Measurements from ENCODE around the gene CDK18.

The CDK18 gene

DNA sequence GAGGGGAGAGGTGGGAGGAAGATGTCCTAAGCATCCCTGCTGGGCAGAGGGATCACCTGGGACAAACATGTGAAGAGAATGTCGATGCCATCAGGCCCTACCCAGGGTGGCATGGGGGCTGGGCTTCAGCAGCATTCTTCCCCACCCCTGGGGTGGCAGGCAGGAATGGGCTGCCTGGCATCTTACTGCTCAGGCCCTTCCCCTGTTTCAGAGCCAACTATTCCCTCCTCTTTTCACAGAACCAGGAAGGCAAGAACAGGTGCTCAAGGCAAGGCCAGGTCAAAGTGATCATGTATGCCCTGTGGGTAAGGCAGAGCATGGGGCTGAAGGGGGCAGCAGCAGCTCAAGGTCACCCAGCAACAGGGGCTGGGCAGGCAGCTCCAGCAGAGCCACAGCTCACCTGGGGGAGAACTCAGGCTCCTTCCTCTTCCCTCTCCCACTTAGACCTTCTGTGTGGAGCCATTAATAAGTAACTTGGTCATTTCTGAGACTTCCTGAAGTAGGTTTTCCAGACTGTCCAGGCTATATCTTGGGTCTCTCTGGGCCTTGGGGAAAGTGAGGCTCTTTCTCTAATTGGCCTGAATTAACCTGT is 70.9 kb downstream of the CDK18 start:
- DNase-seq = no peak

DNA sequence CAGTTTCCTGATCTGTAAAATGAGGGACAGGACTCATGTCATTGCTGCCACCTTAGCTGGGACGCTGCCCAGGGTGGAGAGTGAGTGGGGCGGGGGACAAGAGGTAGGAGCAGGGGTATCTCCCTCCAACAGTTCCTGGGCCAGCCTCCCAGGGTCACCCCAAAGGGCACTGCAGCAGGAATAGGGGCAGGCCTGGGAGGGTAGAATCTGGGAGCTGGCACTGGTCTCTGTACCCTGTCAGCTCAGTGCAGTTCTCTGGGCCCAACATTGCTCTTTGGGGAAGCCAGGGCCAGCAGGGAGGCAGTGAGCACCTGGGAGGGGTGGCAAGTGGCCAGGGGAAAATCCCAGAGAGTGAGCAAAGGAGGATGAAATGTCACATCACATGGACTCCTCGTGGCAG is 71.5 kb downstream of the CDK18 start:
- no peak for DNase-seq

DNA sequence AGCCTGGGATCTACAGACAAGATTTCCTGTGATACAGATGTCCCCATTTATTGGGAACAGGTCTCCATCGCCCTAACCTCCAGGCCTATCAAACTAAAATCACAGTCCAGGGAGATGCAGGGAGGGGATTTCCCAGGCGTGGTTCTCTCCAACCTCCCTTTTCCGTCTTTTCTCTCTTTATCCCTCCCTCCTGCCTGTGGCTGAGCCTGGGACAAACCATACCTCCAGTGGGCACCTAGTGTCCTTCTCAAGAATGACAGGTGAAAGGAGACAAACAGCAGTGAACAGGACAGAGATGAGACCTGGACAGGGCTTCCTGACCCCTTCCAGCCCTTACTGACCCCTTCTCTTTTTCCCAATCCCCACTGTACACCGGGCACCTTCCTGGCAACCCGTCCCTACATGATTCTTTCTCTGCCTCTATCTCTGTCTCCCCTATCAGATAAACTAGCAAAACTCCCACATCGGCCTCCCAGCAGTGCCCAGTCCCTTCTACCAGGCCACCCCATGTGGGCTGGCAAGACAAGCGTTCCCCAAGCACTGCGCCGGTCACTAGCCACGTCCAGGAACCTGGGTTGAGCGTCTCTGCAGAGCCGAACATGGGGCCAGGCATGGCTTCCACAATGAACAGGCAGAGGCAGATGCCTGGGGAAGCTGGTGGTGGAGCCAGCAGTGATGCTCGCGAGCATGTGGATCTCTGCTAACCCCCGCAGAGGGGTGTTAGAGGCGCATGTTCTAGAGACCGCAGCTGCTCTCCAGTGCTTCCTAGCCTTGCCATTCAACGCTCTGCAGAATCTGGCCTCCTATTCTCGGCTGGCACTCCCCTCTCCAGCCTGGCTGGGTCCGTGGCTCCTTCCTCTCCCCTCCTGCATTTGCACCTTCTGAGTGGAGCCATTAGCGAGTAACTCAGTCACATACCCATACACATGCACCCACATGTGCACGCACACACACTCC is 72.6 kb downstream of the CDK18 start:
- DNase-seq = no peak

DNA sequence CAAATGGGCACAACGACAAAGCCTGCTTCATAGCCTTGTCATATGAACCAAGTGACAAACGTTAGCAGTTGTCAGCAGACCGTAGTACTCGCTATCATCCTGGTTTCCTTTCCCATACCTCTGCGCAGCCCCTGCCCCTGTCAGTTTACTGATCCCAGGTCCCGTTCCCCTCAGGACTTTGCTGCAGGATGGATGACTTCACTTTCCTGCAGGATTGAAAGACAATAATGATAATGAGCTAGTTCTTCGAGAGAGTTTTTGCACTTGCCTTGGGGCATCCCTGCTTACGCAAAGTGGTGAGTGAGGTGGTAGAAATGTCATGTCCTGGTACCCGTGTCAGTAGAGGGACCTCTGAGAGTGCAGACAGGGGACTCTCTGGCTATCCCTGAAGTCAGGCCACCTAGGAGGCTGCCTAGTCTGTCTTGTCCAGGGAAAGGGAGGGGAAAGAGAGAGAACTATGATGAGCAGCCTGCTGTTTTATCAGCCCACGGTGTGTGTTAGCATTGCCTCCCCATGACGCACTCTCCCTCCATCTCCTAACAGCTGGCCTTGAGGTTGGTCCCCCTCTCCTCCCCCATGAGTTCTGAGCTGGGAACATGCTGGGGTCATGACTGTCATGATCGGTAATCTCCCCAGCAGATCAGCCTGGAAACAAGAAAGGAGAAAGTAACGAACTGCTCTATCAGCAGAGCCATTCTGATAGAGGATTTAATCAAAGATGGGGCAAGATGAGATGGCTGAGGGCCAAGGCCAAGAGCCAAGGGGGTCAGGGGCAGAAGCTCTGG is 73.6 kb downstream of the CDK18 start:
- no peak for DNase-seq

DNA sequence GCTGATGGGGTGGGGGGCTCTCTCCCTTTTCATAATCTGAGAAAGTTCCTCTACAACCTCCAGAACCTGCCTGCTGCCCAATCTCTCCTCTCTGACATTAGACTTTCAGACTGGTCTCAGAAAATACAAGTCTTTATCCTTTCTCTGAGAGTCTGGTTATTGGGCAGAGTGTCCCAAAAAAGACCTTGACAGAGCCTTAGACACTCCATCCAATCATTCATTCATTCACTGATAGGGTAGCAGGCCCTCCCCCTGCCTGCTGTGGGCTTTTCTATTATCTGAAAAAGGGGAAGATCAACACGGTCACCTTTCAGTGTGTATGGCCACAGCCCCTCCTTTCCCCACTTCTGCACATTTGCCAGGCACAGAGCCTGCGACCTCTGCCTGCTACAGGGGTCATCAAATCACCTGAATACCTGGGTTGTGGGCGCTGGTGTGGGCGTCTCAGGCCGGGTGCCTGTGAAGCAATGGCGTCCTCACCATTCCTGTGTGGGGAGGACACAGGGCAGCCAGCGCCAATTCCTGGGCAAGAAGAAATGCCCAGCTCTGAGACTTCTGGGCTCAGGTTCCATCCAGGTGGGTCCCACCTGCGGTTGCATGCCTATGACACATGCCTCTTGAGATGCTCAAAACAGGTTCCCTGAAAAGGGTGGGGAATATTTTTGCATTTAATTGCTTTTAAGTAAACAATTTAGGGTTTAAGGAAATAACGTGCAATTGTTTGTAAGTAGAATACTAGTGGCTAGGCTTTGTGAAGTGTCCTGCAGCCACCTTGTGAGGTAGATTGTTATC is 74.5 kb downstream of the CDK18 start:
- no peak for DNase-seq

DNA sequence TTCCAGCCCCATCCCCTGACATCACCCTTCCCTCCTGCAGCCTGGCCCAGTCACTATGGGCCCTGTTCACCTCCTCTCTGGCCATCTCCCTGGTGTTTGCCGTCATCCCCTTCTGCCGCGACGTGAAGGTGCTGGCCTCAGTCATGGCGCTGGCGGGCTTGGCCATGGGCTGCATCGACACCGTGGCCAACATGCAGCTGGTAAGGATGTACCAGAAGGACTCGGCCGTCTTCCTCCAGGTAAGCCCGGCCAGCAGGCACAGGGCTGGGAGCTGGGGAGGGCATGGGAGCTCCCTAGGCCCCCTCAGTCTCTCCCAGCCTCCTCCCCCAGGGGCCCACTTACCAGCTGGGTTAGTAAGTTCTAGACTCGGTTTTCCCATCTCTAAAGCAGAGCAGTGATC is 75.2 kb downstream of the CDK18 start:
- no peak for DNase-seq

DNA sequence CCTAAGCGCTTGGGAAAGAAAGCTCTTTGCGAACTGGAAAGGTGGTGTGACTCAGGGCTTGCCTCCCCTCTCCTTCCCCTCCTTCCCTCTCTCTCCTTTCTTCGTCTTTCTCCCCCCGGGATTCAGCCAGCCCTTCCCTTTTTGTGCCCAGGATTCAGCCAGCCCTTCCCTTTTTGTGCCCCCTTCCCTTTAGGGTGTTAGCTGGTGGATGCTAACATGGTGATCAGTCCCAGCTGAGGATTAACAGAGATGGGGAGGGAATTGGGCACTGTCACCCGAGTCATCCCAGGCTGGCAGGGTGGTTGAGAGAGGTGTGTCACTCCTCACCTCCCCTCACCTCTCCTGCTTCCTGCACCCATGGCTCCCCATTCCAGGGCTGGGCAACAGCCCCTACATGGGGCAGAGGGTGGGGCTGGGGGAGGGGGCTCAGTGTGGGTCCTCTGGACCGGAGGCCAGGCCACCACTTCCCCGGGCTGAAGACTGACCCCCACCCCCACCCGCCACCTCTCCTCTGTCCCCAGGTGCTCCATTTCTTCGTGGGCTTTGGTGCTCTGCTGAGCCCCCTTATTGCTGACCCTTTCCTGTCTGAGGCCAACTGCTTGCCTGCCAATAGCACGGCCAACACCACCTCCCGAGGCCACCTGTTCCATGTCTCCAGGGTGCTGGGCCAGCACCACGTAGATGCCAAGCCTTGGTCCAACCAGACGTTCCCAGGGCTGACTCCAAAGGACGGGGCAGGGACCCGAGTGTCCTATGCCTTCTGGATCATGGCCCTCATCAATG is 75.9 kb downstream of the CDK18 start:
- DNase-seq = no peak

DNA sequence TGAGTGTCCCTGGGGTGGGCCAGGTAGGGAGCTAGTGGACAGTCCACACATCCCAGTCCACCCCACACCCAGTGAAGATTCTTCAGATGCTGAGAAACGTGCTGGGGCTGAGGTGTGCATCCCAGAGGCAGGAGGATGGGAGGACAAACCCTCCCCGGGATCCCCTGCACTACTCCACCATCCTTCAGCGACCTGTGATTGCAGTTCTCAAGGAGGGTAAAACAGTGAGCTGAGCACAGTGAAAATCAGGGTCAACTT is 76.4 kb downstream of the CDK18 start:
- no peak for DNase-seq

DNA sequence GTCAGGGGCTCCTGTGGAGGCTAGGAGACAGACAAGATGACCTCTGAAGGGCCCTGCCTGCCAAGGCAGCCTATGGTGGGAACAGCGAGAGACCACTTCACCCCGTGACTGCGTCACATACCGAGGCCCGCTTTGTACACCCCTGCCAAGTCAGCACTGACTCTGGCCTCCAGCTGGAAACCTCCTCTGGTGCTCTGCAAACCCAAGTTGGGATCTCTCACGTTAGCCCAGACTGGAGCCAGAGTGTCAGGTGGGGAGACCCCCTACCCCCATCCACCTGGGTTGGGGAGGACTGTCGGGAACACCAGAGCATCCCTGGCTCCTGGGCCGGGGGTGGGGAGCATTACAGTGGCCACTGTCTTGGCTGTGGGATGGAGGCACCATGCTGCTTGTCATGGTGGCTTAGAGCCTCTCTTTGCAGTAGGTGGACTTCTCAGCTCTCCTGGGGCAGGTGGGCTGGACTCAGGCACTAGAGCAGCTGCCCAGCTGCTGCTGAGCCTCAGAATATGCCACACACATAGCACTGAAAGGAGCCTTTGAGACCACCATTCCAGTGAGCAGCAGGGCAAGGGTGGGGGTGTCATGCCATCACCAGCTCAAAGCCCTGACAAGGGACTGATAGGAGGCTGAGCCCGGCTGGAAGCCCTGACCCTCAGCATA is 77.0 kb downstream of the CDK18 start:
- no peak for DNase-seq

DNA sequence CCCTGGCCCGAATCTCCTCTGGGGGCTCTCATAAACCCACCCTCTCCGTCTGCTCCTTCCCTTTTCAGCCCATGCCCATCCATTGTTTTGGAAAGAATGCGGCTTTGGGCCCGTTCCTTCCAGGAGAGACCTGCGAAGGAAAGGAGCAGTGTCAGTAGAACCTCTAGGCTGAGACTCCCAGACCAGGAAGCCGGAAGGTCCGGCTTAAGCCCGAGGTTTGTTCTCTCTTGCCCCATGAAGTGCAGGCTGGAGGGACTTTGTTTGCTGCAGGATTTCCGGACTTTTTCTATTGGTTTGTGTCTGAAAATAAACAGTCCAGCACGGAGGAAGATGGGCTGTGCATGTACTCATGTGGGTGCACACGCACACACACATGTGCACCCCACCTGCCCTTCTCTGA is 77.6 kb downstream of the CDK18 start:
- no peak for DNase-seq

All from stimulated activated CD4-positive, alpha-beta T cell treated with anti-CD3 and anti-CD28 coated beads, Interleukin-12 subunit alpha, Interleukin-12 subunit beta, amount 100 ng/mL, for 4 hours (primary cell).